Measurements from ENCODE around the gene PSAPL1. TPM values are rescaled to one million over a fixed set of nuclear protein-coding genes. Genes with fewer than 3 reads are reported as not detected.

Gene PSAPL1
- total RNA-seq, result 0.05 TPM

GRCh38 chr4:7434766-7435150, at the start of gene PSAPL1:
Gene PSAPL1, minus strand, starts transcription at chr4:7434930. Its CDS starts 51 bp downstream, at chr4:7434879.

Other genes starting within 250 kb of the PSAPL1 start
- 59.2 TPM for gene SORCS2, start 242.4 kb downstream of the PSAPL1 start, total RNA-seq